HPDE6-E6E7 (cell line): ENCODE measurements around the gene TNK2.
A peak's percentile ranks its signal among the peaks of the same experiment; 100 is the strongest.
"Not testable (repeated sequence)": the region's sequence is repeated elsewhere in the genome, so short reads cannot be mapped to it uniquely, and the experiment has no call there.

Experiments used
- DNase-seq: peaks from one replicate; pipeline ENCODE4 v3.0.0; 2011; ENCODE audit warnings: missing footprints; ENCODE audit errors: extremely low spot score

Gene TNK2

GRCh38 chr3:195907934-195908693 is at the start of gene TNK2:
Gene TNK2, minus strand, starts transcription at chr3:195908551. Its CDS starts 19,963 bp downstream, at chr3:195888588.
- no peak for DNase-seq

- no peak for DNase-seq
These were observed 48.2 kb upstream of the TNK2 start for GRCh38 chr3:195956577-195956976.

- not testable (repeated sequence) for DNase-seq
These were observed 47.1 kb upstream of the TNK2 start for GRCh38 chr3:195955416-195955841.

GRCh38 chr3:195954752-195955119 is 46.4 kb upstream of the TNK2 start:
- not testable (repeated sequence) for DNase-seq

- peak; percentile 43 for DNase-seq
These were observed 45.9 kb upstream of the TNK2 start for GRCh38 chr3:195954052-195954751.

GRCh38 chr3:195952590-195952989 is 44.2 kb upstream of the TNK2 start:
- not testable (repeated sequence) for DNase-seq

- not testable (repeated sequence) for DNase-seq
These were observed 43.3 kb upstream of the TNK2 start for GRCh38 chr3:195951443-195952177.

DNA sequence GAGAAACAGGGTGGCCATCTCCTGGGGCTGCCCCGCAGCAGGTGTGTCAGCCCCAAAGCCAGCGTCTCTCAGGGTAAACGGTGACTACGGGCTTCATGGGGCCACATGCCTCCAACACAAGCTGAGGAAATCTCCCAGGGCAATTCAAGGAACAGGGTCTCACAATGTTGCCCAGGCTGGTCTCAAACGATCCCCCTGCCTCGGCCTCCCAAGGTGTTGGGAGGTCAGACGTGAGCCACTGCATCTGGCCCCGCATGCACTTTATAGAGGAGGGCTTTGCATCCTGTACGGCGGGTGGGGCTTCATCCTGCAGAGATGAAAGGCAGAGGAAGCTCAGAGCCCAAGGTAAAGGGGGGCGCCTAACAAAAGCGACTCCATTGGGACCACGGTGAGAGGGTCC is 42.4 kb upstream of the TNK2 start:
- DNase-seq = not testable (repeated sequence)

DNA sequence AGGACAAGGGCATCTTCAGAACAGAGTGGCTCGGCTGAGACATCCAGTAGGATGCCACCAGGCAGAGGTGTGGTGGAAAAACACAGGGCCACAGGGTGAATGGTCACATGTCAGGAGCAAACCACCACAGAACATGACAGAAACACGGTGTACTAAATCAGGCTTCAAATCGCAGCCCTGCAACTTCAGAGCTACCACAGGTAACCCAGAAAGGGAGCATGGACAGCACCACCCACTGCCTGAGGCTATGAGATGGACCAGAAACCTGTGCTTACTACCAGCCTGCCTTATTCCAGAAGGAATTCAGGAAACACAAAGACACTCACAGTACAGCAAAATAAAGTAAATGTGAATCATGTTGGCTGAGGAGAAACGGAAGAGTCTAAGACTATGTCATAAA is 41.8 kb upstream of the TNK2 start:
- DNase-seq = not testable (repeated sequence)

- DNase-seq = not testable (repeated sequence)
These were observed 38.8 kb upstream of the TNK2 start for GRCh38 chr3:195946910-195947699.

DNA sequence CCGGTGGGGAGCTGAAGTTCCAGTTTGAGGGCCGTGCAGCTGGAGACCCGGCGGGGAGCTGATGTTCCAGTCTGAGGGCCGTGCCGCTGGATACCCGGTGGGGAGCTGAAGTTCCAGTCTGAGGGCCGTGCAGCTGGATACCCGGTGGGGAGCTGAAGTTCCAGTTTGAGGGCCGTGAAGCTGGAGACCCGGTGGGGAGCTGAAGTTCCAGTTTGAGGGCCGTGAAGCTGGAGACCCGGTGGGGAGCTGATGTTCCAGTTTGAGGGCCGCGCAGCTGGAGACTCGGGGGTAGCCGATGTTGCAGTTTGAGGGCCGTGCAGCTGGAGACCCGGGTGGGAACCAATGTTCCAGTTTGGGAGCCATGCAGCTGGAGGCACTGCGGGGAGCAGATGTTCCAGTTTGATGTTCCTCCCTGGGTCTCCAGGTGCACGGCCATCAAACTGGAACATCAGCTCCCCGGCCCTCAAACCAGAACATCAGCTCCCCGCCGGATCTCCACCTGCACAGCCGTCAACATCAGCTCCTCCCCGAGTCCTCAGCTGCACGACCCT is 33.0 kb upstream of the TNK2 start:
- DNase-seq = not testable (repeated sequence)

GRCh38 chr3:195940806-195941205 is 32.5 kb upstream of the TNK2 start:
- DNase-seq = not testable (repeated sequence)

DNA sequence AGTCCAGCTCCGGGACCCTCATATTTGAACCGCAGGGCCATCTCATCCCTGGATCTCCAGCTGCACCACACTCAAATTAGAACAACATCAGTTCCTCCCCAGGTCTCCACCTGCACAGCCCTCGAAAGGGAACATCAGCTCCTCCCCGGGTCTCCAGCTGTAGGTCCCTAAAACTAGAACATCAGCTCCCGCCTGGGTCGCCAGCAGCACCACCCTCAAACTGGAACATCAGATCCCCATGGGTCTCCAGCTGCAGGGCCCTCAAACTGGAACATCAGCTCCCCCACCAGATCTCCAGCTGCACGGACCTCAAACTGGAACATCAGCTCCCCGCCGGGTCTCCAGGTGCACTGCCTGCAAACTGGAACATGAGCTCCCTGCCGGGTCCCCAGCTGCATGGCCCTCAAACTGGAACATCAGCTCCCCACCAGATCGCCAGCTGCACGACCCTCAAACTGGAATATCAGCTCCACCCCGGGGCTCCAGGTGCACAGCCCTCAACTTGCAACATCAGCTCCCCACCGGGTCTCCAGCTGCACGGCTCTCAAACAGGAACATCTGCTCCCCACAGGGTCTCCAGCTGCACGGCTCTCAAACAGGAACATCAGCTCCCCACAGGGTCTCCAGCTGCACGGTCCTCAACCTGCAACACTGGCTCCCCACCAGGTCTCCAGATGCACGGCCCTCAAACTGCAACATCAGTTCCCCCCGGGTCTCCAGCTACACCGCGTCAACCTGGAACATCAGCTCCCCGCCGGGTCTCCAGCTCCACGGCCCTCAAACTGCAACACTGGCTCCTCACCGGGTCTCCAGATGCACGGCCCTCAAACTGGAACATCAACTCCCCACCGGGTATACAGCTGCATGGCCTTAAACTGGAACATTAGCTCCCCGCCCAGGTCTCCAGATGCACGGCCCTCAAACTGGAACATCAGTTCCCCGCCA is 31.4 kb upstream of the TNK2 start:
- DNase-seq = not testable (repeated sequence)

DNA sequence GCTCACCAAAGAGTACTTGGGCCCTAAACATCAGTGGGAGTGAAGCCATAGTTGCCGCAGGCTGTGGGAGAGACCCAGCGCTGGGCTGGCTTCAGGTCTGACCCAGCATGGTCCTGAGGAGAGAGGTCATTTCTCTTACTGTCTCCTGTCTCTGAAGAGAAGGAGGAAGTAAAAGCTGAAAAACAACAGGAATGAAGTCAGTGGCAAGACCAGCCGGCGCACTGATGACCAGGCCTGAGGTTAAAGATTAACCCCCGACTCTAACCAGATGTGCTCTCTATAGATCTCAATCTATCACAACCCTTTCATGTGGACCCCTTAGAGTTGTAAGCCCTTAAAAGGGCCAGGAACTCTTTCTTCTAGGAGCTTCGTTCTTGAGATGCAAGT is 24.7 kb upstream of the TNK2 start:
- DNase-seq = not testable (repeated sequence)

- DNase-seq = no peak
These were observed 24.2 kb upstream of the TNK2 start for GRCh38 chr3:195932418-195933043.

DNA sequence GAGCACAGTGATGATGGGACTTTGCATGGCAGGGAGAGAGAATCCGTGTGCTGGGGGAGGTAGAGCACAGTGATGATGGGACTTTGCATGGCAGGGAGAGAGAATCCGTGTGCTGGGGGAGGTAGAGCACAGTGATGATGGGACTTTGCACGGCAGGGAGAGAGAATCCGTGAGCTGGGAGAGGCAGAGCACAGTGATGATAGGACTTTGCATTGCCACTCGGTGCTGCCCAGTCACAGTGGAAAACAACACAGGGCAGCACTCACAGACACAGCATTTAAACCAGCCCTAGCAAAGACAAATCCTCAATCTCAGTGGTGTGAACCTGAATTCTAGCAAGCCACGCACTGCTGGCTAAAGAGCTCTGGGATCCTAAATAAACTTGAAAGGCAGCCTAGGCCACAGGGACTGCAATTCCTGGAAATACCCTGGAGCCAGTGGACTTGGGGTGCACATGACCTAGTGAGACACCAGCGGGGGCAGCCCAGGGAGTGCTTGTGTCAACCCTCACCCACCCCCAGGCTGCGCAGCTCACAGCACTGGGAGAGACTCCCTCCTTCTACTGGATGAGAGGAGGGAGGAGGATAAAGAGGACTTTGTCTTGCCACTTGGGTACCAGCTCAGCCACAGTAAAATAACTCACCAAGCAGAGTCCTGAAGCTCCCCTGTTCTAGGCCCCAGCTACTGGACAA is 23.4 kb upstream of the TNK2 start:
- no peak for DNase-seq

GRCh38 chr3:195929452-195929851 is 21.1 kb upstream of the TNK2 start:
- DNase-seq = no peak

DNA sequence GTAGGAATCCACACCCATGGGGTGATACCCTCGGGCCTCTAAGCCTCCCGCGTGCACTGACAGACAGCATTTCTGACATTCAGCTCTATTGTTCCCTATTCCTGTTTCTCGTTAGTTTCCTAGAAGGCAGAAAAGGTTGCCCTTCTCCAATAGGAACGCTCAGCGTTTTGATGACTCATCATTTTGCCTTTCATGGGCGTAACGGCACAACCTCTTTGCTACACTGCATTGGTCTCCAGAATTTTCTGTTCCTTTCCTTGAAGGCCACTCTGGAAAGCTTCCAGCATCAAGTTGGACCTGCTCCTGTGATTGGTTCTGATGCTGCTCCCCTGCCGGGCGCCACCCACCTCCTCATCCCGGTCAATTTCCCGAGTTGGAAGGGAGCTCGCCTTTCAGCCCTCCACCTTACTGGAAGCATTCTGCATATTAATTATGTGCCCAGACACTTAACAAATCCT is 13.0 kb upstream of the TNK2 start:
- DNase-seq = no peak

- no peak for DNase-seq
These were observed 9.8 kb upstream of the TNK2 start for GRCh38 chr3:195918176-195918575.
